GM18498 (cell line): ENCODE data around the gene AGL.
"Not testable (repeated sequence)": the region's sequence is repeated elsewhere in the genome, so short reads cannot be mapped to it uniquely, and the experiment has no call there.

Experiments used
- ATAC-seq: cut with Tn5 transposase; IDR thresholded peaks from one replicate; pipeline ENCODE4 v1.9.1; 2021; ENCODE audit warnings: mild to moderate bottlenecking, moderate library complexity; ENCODE audit not compliant: unreplicated experiment

Gene AGL

DNA sequence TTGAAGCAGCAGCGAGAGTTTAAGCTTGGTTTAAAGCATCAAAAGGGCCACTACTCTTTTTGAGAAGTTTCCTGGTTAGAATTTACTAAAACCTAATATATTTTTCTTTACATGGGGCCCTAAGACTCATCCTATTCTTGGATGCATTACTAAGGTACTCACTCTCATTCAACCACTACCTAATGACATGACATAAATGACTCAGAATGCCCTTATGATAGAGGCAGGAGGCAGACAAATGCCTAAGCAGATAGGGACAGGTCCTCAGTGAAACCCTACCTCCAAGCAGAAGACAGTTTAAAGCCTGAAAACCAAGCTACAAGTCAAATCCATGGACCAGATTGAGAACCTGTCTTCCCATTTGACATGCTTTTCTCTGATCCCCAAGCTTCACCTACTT is 85.4 kb downstream of the AGL start:
- no peak for ATAC-seq

GRCh38 chr1:99936071-99936470 is 85.9 kb downstream of the AGL start:
- no peak for ATAC-seq

- no peak for ATAC-seq
Measured at GRCh38 chr1:99942723-99943122, 92.6 kb downstream of the AGL start.

DNA sequence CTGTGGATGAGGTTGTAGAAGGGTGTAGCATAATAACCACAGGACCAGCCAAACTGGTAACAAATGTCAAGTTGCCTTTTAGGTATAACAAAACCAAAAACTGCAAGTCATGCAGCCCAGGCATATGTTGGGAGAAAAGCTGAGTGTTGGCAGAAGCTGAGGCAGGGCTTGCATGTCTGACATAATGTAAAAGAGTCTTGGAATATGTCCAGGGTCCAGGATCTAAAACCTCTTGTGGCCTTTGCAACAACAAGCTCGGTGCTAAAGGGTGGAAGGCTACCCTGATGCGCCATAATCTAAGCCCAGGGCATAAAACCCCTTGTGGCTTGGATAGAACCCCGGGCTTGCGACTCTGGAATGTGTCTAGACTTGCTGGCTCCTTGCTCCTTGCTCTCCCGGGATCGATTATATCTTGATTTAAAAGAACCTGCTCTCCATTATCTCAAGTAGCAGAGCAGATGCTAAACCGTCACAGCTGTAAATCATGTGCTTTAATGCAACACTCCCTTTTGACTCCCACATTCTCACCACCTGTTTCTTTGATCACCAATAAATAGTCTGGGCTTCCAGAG is 93.1 kb downstream of the AGL start:
- no peak for ATAC-seq

GRCh38 chr1:99944192-99944591 is 94.0 kb downstream of the AGL start:
- no peak for ATAC-seq

DNA sequence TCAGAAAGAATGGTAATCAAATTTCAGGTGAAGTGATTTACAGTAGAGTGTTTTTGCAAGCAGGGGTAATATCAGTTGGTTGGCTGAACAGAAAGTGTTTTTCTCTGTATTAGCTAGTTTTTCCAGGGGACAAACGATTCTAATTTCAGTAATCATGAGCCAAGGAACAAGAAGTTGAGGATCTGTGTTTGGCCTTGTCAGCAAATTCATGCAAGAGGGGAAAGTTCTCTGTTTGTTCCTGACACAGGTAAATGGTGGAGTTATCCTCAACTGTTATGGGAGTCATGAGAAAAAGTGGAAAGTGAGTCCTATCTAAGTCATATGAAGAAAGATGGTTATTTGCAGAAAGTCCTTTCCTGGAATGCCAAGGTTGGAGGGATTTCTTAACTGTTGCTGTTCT is 95.0 kb downstream of the AGL start:
- ATAC-seq = no peak

DNA sequence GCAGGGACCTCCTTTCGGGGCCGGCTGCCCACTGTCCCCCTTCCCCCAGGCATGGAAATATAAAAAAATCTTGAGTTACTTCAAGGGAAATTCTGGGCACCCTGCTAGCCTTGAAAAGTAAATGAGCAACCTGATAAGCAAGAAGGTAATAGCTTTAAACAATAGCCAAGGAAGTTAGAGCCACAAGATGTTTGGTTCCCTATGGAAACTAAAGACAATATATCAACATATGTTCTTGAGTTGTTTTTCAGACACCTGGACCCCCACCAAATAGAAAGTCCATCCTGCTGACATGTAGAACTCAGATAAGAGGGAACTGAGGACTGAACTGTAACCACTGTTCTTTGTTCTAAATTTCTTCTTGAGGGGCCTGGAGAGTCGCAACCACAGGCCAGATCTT is 100.3 kb downstream of the AGL start:
- no peak for ATAC-seq

DNA sequence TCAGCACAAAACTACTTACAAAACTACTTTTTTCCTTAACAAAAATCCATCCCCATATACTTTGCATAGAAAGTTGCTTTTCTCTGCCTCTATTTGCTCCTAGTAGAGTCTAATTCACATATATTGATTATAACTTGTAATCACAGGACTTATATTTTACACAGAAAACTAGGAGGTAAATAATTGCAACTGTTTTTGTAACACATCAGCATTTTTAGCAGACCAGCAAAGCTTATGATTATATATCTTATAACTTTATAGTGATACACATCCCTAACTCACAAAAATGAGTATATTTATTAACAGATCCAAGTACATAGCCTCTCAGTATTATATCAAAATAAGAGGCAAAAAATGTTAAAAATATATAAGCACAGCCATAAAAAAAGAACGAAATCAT is 102.4 kb downstream of the AGL start:
- ATAC-seq = no peak

DNA sequence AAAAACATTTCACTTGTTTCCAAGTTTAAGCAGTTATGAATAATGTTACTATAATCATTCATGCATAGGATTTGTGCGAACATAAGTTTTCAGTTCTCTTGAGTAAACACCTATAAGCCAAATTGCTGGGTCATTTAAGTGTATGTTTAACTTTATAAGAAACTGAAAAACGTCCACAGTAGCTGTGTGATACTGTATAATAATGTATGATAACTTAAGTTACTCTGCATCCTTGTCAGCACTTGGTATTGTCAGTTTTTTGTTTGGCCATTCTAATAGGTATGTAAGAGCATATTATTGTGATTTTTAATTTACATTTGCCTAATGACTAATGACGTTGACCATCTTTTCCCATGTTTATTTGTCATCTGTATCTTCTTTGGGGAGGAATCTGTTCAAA is 105.2 kb downstream of the AGL start:
- ATAC-seq = no peak

DNA sequence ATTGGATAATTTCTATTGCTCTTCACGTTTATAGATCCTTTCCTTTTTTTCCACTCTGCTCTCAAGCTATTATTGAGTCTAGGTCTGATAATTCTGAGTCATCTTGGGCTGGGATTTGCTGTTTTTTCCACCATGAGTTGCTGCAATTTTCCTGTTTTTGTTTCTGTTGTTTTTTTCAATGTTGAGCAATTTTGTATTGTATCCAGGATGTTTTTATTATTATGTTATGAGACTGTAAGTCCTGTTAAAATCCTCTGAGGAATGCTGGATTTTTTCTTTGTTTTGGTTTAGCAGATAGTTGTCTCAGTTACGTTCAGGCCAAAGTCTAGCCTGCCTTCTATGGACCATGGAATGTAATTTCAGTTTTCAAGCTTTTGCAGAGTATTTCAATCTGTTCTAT is 106.6 kb downstream of the AGL start:
- no peak for ATAC-seq

GRCh38 chr1:99957818-99958217 is 107.7 kb downstream of the AGL start:
- ATAC-seq = no peak

DNA sequence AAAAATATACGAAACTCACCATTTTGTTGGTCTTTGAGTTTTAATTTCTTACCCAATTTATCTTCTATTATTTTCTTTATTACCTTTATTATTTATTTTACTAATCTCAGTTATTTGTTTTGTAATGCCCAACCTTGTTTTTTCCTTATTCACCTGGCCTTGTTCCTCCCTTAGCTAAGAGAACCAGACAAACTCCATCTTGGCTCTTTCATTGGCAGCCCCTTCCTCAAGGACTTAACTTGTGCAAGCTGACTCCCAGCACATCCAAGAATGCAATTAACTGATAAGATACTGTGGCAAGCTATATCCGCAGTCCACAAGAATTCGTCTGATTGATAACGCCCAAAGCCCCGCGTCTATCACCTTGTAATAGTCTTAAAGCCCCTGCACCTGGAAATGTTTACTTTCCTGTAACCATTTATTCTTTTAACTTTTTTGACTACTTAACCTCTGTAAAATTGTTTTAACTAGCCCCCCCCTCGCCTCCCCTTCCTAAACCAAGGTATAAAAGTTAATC is 109.1 kb downstream of the AGL start:
- not testable (repeated sequence) for ATAC-seq

DNA sequence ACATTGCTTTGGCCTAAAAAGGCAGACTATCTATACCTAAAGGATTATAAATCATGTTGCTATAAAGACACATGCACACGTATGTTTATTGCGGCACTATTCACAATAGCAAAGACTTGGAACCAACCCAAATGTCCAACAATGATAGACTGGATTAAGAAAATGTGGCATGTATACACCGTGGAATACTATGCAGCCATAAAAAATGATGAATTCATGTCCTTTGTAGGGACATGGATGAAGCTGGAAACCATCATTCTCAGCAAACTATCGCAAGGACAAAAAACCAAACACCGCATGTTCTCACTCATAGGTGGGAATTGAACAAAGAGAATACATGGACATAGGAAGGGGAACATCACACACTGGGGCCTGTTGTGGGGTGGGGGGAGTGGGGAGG is 110.1 kb downstream of the AGL start:
- ATAC-seq = not testable (repeated sequence)

DNA sequence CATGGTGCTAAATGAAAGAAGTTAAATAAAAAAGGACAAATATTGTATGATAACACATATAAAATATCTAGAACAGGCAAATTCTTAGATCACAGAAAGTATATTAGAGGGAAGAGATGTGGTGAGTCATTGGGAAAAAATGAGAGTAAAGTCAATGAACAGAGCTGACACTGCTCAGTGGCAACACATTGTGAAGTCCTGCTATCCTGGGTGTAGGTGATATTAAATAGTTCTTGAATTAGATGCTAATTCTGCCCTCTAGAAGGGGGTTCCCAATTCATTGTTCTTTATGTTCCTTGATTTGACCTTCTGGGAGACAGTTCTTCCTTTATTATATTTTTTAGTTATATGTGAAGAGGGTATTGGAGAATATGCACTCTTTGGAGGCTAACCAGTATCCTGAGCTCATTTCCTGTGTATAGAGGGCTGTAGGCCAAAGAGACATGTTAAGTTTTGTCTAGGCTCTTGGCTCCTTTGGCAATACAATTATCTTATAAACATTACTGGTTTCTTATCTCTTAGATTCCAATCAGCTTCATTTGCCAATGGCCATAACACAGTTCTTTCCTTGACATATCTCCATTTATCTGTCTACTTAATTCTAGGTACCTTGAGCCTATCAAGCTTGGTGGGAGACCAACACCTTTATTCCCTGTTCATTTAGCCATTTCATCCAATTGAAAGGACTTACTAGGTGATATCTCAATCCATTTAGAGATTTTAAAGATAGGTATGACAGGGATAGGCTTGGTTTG is 113.1 kb downstream of the AGL start:
- no peak for ATAC-seq

DNA sequence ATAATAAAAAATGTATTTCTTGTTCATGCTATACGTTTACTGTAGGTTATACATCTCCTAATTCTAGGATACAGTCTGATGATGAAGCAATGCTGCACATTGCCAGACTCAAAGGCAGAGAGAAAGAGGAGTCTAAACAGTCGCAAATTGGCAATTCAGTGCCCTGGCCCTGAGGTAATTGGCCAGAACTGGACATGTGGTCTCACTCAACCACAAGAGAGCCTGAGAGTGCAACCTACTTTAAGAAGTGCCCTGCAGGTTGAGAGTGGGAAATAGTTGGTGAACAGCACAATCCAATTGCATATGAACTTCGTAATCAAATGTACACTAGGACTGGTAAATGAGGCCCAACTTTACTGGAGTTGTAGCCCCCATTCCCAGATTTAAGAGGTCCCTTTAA is 114.6 kb downstream of the AGL start:
- no peak for ATAC-seq

DNA sequence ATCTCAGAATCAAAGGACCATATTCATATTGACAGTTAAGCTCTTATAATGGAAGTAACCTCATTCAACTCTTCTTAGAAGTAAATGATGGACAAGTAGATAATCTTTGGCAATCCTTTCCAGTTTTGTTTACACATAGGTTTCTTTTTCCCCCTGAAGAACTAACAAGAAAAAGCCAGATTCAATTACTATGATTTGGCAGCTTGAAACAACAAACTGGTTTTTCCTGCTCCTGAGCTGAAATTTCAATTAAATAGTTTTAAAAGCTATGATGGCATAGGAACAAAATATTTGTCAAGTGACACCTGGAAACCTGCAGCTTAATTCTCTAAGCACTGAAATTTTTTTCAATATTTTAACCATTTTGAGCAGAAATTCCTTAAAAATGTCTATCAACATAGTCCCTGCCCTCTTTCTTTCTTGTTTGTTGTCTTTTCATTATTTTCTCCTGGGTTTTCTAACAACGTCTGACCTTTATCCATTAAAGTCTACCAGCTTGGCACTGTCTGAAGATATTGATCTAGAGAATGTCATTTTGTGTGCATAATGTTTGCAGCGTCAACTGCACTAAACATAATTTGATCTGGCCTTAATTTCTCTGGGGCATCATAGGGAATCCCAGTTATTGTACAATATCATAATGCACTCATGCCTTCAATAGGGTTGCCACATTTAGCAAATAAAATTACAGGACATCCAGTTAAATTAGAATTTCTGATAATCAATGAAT is 115.7 kb downstream of the AGL start:
- no peak for ATAC-seq

- no peak for ATAC-seq
Measured at GRCh38 chr1:99968214-99968613, 118.1 kb downstream of the AGL start.

GRCh38 chr1:99969260-99969728 is 119.1 kb downstream of the AGL start:
- ATAC-seq = peak; percentile 19

GRCh38 chr1:99969729-99970621 is 119.8 kb downstream of the AGL start, which contains the start of gene SLC35A3:
Gene SLC35A3, plus strand, starts transcription at chr1:99969996. Its CDS starts 23,559 bp downstream, at chr1:99993555.
- peak; percentile 95 for ATAC-seq

DNA sequence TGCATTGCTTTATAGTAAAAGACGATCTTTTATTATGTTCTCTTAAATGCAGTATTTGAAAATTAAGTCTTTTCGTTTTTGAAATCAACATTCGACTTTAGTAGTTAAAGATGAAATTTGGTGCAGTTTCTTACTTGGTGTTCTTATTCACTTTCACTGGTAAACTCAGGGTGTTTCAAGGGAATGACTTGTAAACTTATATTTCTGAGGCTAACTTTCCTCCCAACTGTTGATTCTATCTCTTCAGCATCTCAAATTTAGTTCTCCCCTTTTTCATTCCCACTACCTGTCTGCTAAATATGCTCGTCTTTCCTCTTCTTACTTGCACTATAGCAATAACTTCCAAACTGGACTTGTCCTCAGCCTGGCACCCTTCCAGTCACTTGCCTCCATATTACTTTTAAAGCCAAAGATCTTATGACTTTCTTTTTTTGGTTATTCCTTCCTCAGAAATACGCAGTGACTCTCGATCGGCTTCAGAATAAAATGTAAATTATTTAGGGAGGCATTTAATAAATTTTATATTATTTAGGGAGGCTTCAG is 120.6 kb downstream of the AGL start:
- ATAC-seq = no peak
